DND-41 (cell line): Measurements from ENCODE around the gene TLCD4.

Experiments used
- ATAC-seq: fragments of 200-7000 bp; cut with Tn5 transposase; 3 replicates; pipeline ENCODE4 v1.9.1; 2021; ENCODE audit warnings: low read depth; ENCODE audit not compliant: insufficient read depth
- DNase-seq: peaks from one replicate; pipeline ENCODE4 v3.0.0-alpha.2; 2020
- H2AFZ ChIP-seq: 2 replicates; pipeline ENCODE4 v1.6.0; 2012; ENCODE audit warnings: low read depth, low read length
- H3K27ac ChIP-seq: 2 replicates; pipeline ENCODE4 v1.5.1; 2012; ENCODE audit warnings: low read length, inconsistent platforms
- H3K27me3 ChIP-seq: fragments of 200-600 bp; sonication (generic); 2 replicates; pipeline ENCODE4 v1.6.0; 2012; ENCODE audit warnings: low read length, mild to moderate bottlenecking, inconsistent platforms; ENCODE audit not compliant: insufficient read depth, poor library complexity
- H3K36me3 ChIP-seq: 2 replicates; pipeline ENCODE4 v1.5.1; 2012; ENCODE audit warnings: low read length, inconsistent platforms; ENCODE audit not compliant: insufficient read depth
- H3K4me1 ChIP-seq: 2 replicates; pipeline ENCODE4 v1.5.1; 2012; ENCODE audit warnings: mild to moderate bottlenecking, low read length; ENCODE audit not compliant: insufficient read depth
- H3K4me2 ChIP-seq: 2 replicates; pipeline ENCODE4 v1.6.0; 2012; ENCODE audit warnings: mild to moderate bottlenecking, moderate library complexity, low read length, inconsistent platforms; ENCODE audit not compliant: insufficient read depth
- H3K4me3 ChIP-seq, 2 experiments: fragments of 200-600 bp in 1 of 2; shearing (Covaris generic) in 1 of 2; 2 replicates each; pipeline ENCODE4 v1.5.1; 2012 to 2016; ENCODE audit warnings: inconsistent platforms in 2 of 2, low read length in 2 of 2, mild to moderate bottlenecking in 2 of 2, low read depth in 1 of 2, moderate library complexity in 1 of 2
- H3K79me2 ChIP-seq: 2 replicates; pipeline ENCODE4 v1.6.0; 2012; ENCODE audit warnings: low read length, inconsistent platforms; ENCODE audit not compliant: insufficient read depth
- H3K9ac ChIP-seq: 2 replicates; pipeline ENCODE4 v1.6.0; 2012; ENCODE audit warnings: low read depth, mild to moderate bottlenecking, inconsistent platforms, low read length, moderate library complexity
- H3K9me3 ChIP-seq: 2 replicates; pipeline ENCODE4 v1.5.1; 2012; ENCODE audit warnings: low read length, moderate library complexity, mild to moderate bottlenecking, inconsistent platforms; ENCODE audit not compliant: insufficient read depth, severe bottlenecking
- H4K20me1 ChIP-seq: 2 replicates; pipeline ENCODE4 v1.6.0; 2012; ENCODE audit warnings: low read length; ENCODE audit not compliant: insufficient read depth
- EZH2 ChIP-seq: IDR thresholded peaks from 3 replicates; pipeline ENCODE4 v1.6.1; 2012; ENCODE audit warnings: borderline replicate concordance, low read depth, mild to moderate bottlenecking, moderate library complexity, low read length, inconsistent platforms; ENCODE audit not compliant: severe bottlenecking
- TF ChIP-seq, protein P1 (sequence below): IDR thresholded peaks from 2 replicates; pipeline ENCODE4 v1.5.1; 2012; ENCODE audit warnings: borderline replicate concordance, low read length, moderate library complexity, mild to moderate bottlenecking; ENCODE audit not compliant: poor library complexity, severe bottlenecking; ENCODE audit errors: extremely low read depth

The TLCD4 gene

DNA sequence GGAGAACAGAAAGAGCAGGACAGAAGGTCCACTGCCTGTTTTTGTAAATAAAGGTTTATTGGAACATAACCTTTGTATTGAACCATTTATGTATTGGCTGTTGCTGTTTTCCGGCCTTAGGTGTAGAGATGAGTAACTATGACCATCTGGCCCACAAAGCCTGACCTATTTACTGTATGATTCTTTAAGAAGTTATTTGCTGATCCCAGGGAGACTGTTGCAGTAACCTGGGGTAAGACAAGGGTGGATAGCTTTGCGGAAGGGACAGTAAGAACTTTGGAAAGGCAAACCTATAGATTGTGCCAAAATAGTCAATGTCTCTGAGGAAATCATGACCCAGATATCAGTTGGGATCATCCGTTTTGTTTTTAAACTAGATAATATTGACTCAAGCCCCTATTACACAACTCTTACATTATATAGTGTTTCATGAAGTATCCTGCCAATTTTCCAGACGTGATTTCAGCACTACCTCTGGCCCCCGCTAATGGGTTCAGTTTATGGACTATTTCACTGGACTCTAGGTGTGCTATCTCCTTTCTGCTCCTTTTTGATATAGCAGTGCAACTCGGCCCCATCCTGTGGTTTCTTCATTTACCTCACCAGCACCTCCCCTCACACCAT lies 20.8 kb upstream of the TLCD4 start:
- H3K27ac ChIP-seq: no peak overlapping the region
- no peak overlapping the region for H3K9ac ChIP-seq
- no peaks in the 10 kb centered on the region for H4K20me1 ChIP-seq
- no peaks in the 10 kb centered on the region for H3K79me2 ChIP-seq
- H3K36me3 ChIP-seq: no peaks in the 10 kb centered on the region
- ATAC-seq: no peak
- no peak overlapping the region for H2AFZ ChIP-seq
- no peaks in the 10 kb centered on the region for H3K27me3 ChIP-seq
- H3K4me2 ChIP-seq: no peak overlapping the region
- no peak for TF ChIP-seq EZH2
- no peaks in the 10 kb centered on the region for H3K9me3 ChIP-seq
- no peaks in the 10 kb centered on the region for H3K4me1 ChIP-seq
- no peak overlapping the region for H3K4me3 ChIP-seq
- no peak for DNase-seq

DNA sequence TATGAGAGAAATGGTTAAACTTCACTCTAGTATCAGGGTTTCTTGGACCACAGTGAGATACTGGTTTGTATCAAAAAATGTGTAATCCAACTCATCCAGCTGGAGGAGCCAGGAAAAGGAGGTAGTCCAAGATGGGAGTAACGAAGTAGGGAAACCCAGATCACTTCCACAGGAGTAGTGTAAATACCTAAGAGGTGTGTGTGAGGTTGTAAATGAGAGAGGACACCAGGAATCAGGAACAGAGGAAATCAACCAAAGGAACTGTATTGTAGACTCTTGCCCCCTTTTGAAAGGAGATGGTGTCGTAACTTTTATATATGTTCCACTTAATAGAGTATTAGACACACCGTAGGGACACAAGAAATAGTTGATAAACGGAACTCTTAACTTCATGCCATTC lies 19.7 kb upstream of the TLCD4 start:
- no peak overlapping the region for H2AFZ ChIP-seq
- no peak for ATAC-seq
- TF ChIP-seq EZH2: no peak
- TF ChIP-seq, protein P1, sequence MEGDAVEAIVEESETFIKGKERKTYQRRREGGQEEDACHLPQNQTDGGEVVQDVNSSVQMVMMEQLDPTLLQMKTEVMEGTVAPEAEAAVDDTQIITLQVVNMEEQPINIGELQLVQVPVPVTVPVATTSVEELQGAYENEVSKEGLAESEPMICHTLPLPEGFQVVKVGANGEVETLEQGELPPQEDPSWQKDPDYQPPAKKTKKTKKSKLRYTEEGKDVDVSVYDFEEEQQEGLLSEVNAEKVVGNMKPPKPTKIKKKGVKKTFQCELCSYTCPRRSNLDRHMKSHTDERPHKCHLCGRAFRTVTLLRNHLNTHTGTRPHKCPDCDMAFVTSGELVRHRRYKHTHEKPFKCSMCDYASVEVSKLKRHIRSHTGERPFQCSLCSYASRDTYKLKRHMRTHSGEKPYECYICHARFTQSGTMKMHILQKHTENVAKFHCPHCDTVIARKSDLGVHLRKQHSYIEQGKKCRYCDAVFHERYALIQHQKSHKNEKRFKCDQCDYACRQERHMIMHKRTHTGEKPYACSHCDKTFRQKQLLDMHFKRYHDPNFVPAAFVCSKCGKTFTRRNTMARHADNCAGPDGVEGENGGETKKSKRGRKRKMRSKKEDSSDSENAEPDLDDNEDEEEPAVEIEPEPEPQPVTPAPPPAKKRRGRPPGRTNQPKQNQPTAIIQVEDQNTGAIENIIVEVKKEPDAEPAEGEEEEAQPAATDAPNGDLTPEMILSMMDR: no peak

DNA sequence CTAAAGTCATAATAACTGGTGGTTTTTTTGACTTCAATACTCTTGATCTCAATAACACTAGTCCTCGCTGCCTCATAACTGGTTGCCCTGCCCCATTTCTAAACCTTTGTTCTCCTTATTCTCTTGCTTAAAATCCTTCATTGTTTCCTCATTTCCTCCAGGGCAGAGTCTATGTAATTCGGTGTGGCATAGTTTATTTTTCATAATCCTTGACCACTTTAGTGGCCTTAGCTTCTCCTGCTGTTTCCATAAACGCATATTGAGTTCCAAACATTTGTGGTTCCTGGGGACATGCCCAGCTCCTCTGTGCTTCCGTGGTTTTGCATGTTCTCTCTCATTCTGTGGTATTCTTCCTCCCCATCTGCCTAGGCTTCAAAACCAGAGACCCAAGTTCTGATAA lies 19.0 kb upstream of the TLCD4 start:
- Histone ChIP-seq H3K27ac (no peak overlapping the region), H3K79me2 (no peaks in the 10 kb centered on the region), H3K27me3 (no peaks in the 10 kb centered on the region), H4K20me1 (no peaks in the 10 kb centered on the region), H3K4me3 (no peak overlapping the region), H3K4me1 (no peaks in the 10 kb centered on the region), H2AFZ (no peak overlapping the region), H3K9me3 (no peaks in the 10 kb centered on the region), H3K36me3 (no peaks in the 10 kb centered on the region), H3K9ac (no peak overlapping the region), H3K4me2 (no peak overlapping the region)
- ATAC-seq (no peak), DNase-seq (no peak)
- TF ChIP-seq EZH2: no peak
- TF ChIP-seq, protein P1: no peak

More for the DNA sequence above, 19.7 kb upstream of the TLCD4 start:
- Histone ChIP-seq H4K20me1 (no peaks in the 10 kb centered on the region), H3K79me2 (no peaks in the 10 kb centered on the region), H3K9me3 (no peaks in the 10 kb centered on the region), H3K27me3 (no peaks in the 10 kb centered on the region), H3K4me1 (no peaks in the 10 kb centered on the region), H3K9ac (no peak overlapping the region), H3K4me3 (no peak overlapping the region), H3K4me2 (no peak overlapping the region), H3K36me3 (no peaks in the 10 kb centered on the region), H3K27ac (no peak overlapping the region)
- DNase-seq: no peak

DNA sequence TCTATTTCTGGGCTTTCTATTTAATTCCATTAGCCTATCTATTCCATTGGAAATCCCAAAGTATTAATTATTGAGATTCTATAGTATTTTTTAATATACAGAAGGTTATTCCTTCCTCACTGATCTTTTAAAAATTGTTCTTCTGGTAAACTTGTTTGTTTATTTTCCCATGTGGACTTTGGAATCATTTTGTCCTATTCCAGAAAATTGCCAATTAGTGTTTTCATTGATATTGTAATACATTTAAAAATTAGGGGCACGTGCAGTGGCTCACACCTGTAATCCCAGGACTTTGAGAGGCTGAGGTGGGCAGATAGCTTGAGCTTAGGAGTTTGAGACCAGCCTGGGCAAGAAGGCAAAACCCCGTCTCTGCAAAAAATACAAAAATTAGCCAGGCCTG lies 8.4 kb upstream of the TLCD4 start:
- Histone ChIP-seq H3K36me3 (no peaks in the 10 kb centered on the region), H4K20me1 (no peaks in the 10 kb centered on the region), H3K9me3 (no peaks in the 10 kb centered on the region), H3K4me3 (no peak overlapping the region), H3K79me2 (no peaks in the 10 kb centered on the region), H2AFZ (no peak overlapping the region), H3K27ac (no peak overlapping the region), H3K4me2 (no peak overlapping the region), H3K9ac (no peak overlapping the region), H3K27me3 (no peaks in the 10 kb centered on the region), H3K4me1 (no peaks in the 10 kb centered on the region)
- DNase-seq: no peak
- TF ChIP-seq, protein P1: no peak
- TF ChIP-seq EZH2: no peak
- ATAC-seq: no peak
